Endodermal cell (in vitro differentiated cells): ENCODE results near the gene EEFSEC. TPM values are rescaled to one million over a fixed set of nuclear protein-coding genes. Genes with fewer than 3 reads are reported as not detected.

Experiments used
- DNase-seq: peaks from one replicate; pipeline ENCODE4 v3.0.0-alpha.2; 2017
- H3K27ac ChIP-seq: 2 replicates; pipeline ENCODE4 v1.5.1; 2013; ENCODE audit warnings: mild to moderate bottlenecking, low read depth, low read length, moderate library complexity
- H3K27me3 ChIP-seq: 2 replicates; pipeline ENCODE4 v1.6.1; 2013; ENCODE audit warnings: mild to moderate bottlenecking, low read length, moderate library complexity; ENCODE audit not compliant: insufficient read depth, control insufficient read depth, poor library complexity, severe bottlenecking
- H3K36me3 ChIP-seq: 2 replicates; pipeline ENCODE4 v1.7.0; 2013; ENCODE audit warnings: mild to moderate bottlenecking, low read length, moderate library complexity; ENCODE audit not compliant: control insufficient read depth, insufficient read depth
- H3K4me1 ChIP-seq: one replicate; pipeline ENCODE4 v1.7.0; 2013; ENCODE audit warnings: low read length; ENCODE audit not compliant: control insufficient read depth, insufficient read depth
- H3K4me3 ChIP-seq: 2 replicates; pipeline ENCODE4 v1.5.1; 2013; ENCODE audit warnings: mild to moderate bottlenecking, low read length, moderate library complexity
- H3K9ac ChIP-seq: 2 replicates; pipeline ENCODE4 v1.6.1; 2013; ENCODE audit warnings: mild to moderate bottlenecking, low read length, moderate library complexity; ENCODE audit not compliant: poor library complexity, severe bottlenecking; ENCODE audit errors: extremely low read depth
- H3K9me3 ChIP-seq: 2 replicates; pipeline ENCODE4 v1.6.1; 2013; ENCODE audit warnings: mild to moderate bottlenecking, low read length, moderate library complexity; ENCODE audit not compliant: control insufficient read depth
- H3K27ac Mint-ChIP-seq: 2 replicates; pipeline ENCODE4 v1.8.0; 2020; ENCODE audit warnings: mixed read lengths
- H3K27me3 Mint-ChIP-seq: 2 replicates; pipeline ENCODE4 v1.8.0; 2021; ENCODE audit warnings: mild to moderate bottlenecking, mixed read lengths; ENCODE audit not compliant: insufficient read depth
- H3K36me3 Mint-ChIP-seq: 2 replicates; pipeline ENCODE4 v1.8.0; 2020; ENCODE audit warnings: low read depth, mixed read lengths
- H3K4me1 Mint-ChIP-seq: 2 replicates; pipeline ENCODE4 v1.8.0; 2020; ENCODE audit warnings: mixed read lengths
- H3K4me3 Mint-ChIP-seq: 2 replicates; pipeline ENCODE4 v1.8.0; 2020; ENCODE audit warnings: mild to moderate bottlenecking, moderate library complexity, mixed read lengths
- H3K9me3 Mint-ChIP-seq: 2 replicates; pipeline ENCODE4 v1.8.0; 2020; ENCODE audit warnings: mild to moderate bottlenecking, mixed read lengths
- WGBS, 2 experiments: methylation state at CpG; one replicate each; pipeline versions ENCODE4 v1.1.5 to v1.1.7; 2013; ENCODE audit warnings: missing lambda C conversion rate in 2 of 2, mixed read lengths in 1 of 2; ENCODE audit not compliant: insufficient coverage in 1 of 2, insufficient read length in 1 of 2; 5-methylcytosine and 5-hydroxymethylcytosine counted together
- total RNA-seq, 2 donors: library from RNA; stranded (reverse); fragmentation: NEBNext Ultra II Directional in 1 of 2; extraction: Animal tissue kit (Norgen Biotek cat#: 25700) in 1 of 2; gene quantifications; 2 replicates in 1 of 2; 3 replicates in 1 of 2; pipeline ENCODE4 v1.2.1, GENCODE V29; 2021
- TF ChIP-seq, protein P1 (sequence below): fragments of 200-600 bp; sonication (generic); conservative IDR thresholded peaks from 2 replicates; pipeline ENCODE4 v1.5.0; 2021; ENCODE audit warnings: antibody characterized with exemption, mild to moderate bottlenecking

EEFSEC gene
- total RNA-seq, 2 donors from 2014 or later, result 11.9 to 15.8 TPM

DNA sequence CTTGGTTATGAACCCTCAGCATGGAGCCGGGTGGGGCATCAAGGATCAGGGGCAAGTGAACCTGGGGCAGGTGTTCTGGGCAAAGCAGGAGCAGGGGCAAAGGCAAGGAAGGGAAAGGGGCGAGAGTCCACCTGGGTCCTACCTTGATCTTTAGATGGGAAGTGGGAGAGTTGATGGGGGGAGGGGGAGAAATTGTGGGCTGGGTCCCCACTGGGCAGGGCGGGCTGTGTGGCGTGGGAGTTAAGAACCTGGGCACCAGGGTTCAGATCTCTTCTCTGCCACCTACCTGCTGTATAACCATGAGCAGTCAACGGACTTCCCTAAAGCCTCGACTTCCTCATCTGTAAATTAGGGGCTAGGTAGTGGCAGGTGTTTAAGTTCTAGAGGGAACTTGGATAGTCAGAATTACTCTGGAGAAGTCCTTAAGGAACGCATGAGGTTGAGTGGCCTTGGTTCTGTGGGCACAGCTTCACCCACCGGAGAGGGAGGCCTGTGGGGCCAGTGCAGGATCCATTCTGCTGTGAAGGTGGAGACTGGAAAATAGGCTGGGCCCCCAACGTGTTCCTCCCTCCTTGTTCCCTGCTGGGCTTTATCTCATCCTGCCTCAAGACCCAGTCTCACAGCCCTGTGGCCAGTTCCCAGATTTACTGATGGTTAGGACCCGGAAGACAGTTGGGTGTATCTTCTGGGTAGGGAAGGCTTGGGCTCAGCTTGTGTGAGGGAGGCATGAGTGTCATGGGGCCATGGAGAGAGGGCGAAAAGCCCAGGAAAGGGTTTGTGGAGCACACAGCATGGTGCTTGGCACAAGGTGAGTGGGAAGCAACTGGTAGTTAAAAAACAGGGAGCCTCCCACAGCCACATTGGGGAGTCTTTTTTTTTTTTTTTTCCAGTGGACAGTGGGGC is 90.6 kb downstream of the EEFSEC start:
- 52 to 68% methylated on average over 4 to 11 of the region's 11 CpGs for whole genome bisulfite sequencing, 2 experiments
- peaks cover 5% of the 10 kb centered on the region for H3K4me1 Mint-ChIP-seq
- no peaks in the 10 kb centered on the region for H3K27me3 ChIP-seq

DNA sequence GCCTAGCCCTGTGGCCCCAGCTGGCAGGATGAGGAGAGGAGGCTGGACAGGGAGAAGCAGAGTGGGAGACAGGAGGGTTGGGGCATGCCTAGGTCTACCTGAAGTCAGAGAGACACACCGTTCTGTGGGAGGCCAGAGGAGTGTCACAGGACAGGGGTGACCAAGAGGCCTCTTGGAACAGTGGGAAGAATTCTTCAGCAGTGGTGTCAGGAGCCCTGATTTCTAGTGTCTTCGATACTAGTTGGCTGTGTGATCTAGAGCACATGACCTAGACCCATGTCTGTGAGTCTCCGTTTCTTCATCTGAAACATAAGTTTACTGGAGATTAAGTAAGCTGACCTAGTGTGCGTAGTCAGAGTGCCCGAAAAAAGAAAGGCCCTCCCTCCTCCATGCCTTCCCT is 92.2 kb downstream of the EEFSEC start:
- Histone ChIP-seq H3K9me3 (no peaks in the 10 kb centered on the region), H3K4me1 (no peaks in the 10 kb centered on the region), H3K36me3 (peaks cover 3% of the 10 kb centered on the region), H3K27me3 (no peaks in the 10 kb centered on the region), H3K27ac (no peak overlapping the region), H3K9ac (no peak overlapping the region), H3K4me3 (no peak overlapping the region)
- DNase-seq, result no peak
- Mint-ChIP-seq H3K36me3 (peaks cover 6% of the 10 kb centered on the region), H3K27ac (no peak overlapping the region), H3K4me3 (no peak overlapping the region), H3K27me3 (no peaks in the 10 kb centered on the region), H3K9me3 (peaks cover 4% of the 10 kb centered on the region), H3K4me1 (peaks cover 4% of the 10 kb centered on the region)
- TF ChIP-seq, protein P1, sequence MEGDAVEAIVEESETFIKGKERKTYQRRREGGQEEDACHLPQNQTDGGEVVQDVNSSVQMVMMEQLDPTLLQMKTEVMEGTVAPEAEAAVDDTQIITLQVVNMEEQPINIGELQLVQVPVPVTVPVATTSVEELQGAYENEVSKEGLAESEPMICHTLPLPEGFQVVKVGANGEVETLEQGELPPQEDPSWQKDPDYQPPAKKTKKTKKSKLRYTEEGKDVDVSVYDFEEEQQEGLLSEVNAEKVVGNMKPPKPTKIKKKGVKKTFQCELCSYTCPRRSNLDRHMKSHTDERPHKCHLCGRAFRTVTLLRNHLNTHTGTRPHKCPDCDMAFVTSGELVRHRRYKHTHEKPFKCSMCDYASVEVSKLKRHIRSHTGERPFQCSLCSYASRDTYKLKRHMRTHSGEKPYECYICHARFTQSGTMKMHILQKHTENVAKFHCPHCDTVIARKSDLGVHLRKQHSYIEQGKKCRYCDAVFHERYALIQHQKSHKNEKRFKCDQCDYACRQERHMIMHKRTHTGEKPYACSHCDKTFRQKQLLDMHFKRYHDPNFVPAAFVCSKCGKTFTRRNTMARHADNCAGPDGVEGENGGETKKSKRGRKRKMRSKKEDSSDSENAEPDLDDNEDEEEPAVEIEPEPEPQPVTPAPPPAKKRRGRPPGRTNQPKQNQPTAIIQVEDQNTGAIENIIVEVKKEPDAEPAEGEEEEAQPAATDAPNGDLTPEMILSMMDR, result no peak
- WGBS, 2 experiments, result 67 to 68% methylated on average over 4 to 5 of the region's 5 CpGs

More for the DNA sequence above, 90.6 kb downstream of the EEFSEC start:
- H3K27ac ChIP-seq, result no peak overlapping the region
- TF ChIP-seq, protein P1, result no peak
- Mint-ChIP-seq H3K9me3 (no peaks in the 10 kb centered on the region), H3K27ac (no peak overlapping the region), H3K4me3 (no peak overlapping the region), H3K27me3 (no peaks in the 10 kb centered on the region), H3K36me3 (peaks cover 1% of the 10 kb centered on the region)
- H3K9me3 ChIP-seq, result no peaks in the 10 kb centered on the region
- peaks cover 3% of the 10 kb centered on the region for H3K36me3 ChIP-seq
- no peak overlapping the region for H3K4me3 ChIP-seq
- H3K9ac ChIP-seq, result no peak overlapping the region
- DNase-seq, result no peak
- peaks cover 3% of the 10 kb centered on the region for H3K4me1 ChIP-seq

DNA sequence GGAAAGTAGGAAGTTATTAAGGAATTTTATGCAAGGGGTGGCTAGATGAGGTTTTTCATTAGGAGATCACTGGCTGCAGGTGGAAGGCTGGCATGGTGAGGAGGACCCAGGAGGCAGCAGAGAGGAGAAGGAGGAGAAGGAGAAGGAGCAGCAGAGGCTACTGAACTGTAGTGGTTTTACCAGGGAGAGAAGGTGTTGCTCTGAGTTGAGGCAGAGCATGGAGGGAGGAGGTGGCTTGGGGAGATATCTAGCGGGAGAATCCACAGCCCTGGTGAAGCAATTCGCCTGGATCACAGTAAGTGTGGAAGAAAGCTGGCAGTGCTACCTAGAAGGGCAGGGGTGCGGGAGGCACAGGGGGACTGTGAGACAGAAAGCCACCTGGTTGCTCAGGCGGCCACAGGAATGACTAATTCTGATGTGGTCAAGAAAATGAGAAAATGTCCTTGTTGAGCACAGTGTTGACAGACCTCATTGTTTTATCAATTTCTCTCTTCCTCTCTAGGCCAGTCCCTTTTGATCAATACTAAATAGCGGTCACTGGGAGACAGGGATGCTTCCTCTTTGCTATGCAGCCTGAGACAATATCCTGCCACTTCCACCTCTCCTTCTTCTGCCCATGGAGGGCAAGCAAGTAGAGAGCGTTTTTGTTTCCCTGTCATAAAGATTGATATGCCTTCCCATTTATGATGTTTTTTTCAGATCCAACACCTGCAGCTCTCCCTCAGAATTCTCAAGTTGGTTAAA is 94.6 kb downstream of the EEFSEC start:
- Mint-ChIP-seq H3K4me1 (peaks cover 10% of the 10 kb centered on the region), H3K4me3 (no peak overlapping the region), H3K9me3 (peaks cover 7% of the 10 kb centered on the region), H3K27ac (no peak overlapping the region), H3K27me3 (no peaks in the 10 kb centered on the region), H3K36me3 (peaks cover 8% of the 10 kb centered on the region)
- no peaks in the 10 kb centered on the region for H3K9me3 ChIP-seq
- no peak for DNase-seq
- 62 to 75% methylated on average over 5 to 6 of the region's 6 CpGs for WGBS, 2 experiments
- TF ChIP-seq, protein P1, result no peak
- peaks cover 3% of the 10 kb centered on the region for H3K36me3 ChIP-seq
- H3K9ac ChIP-seq, result no peak overlapping the region
- H3K27me3 ChIP-seq, result no peaks in the 10 kb centered on the region
- peak overlapping the region; percentile 77 for H3K27ac ChIP-seq
- no peak overlapping the region for H3K4me3 ChIP-seq
- H3K4me1 ChIP-seq, result no peaks in the 10 kb centered on the region
